ENCODE data around the gene GALNTL6.

The GALNTL6 gene

DNA sequence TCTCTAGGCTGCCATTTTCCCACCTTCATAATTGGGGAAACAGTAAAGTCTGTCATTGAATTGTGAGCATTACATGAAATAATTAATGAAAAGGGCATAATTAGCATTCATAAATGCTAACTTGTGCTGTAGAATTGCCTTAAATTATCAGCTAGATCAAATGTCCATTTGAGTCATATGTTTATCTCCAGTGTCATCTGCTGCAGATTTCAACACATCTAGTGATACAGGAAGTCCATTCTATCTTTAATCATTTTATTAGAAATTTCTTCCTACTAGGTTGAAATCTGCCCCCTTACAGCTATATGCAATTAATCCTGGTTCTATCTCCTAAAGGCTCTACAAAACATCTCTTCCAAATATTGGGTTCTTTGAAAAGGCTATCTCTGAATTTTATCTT is 1115.1 kb downstream of the GALNTL6 start:
- H3K4me3 ChIP-seq (replicated peaks; ENCODE audit: low read depth, low read length): no peak overlapping the region
- DNase-seq (ENCODE audit: extremely low read depth, low read depth): no peak
- TF ChIP-seq CTCF (IDR thresholded peaks at IDR 0.05; ENCODE audit: low read depth, low read length, missing control alignments): no peak

DNA sequence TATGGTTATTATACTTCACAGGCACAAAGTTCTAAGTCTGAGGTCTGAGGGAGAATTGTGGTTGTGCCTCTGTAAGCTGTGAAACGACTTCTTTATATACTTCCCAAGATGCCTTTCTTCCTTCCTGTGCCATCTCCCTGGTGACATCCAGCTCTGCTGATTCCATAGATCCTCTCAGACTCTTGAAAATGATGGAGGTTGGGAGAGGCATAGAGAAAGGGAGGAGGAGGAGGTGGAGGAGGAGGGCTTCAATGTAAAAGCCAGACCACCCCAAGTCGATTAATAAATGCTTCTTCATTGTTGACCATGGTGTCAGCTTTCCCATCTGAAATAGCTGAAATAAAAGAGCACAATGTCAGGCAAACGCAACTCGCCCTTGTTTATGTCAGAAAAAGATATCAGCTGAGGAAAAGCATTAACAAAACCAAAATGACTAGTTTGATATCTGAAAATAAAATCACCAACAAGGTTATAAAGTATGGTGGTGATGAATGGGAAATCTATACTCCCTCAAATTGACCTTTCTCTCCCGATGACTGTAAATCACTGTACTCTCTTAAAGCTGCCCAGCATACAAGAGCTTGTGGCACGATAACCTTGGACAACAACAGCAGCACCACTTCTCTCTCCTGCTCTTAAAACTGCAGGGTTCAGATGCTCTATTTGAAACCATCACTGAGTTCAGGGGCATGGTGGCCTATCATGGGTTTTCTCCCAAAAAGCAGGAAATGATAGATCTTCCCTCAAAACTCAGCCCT is 1125.0 kb downstream of the GALNTL6 start:
- TF ChIP-seq CTCF (IDR thresholded peaks at IDR 0.05; ENCODE audit: low read depth, low read length, missing control alignments): no peak
- no peak for DNase-seq (ENCODE audit: extremely low read depth, low read depth)
- H3K4me3 ChIP-seq (replicated peaks; ENCODE audit: low read depth, low read length): no peak overlapping the region

GRCh38 chr4:172938870-172939269 is 1125.7 kb downstream of the GALNTL6 start:
- DNase-seq (ENCODE audit: extremely low read depth, low read depth): no peak
- no peak overlapping the region for H3K4me3 ChIP-seq (replicated peaks; ENCODE audit: low read depth, low read length)
- TF ChIP-seq CTCF (IDR thresholded peaks at IDR 0.05; ENCODE audit: low read depth, low read length, missing control alignments): no peak

- DNase-seq (ENCODE audit: extremely low read depth, low read depth): no peak
- no peak overlapping the region for H3K4me3 ChIP-seq (replicated peaks; ENCODE audit: low read depth, low read length)
- no peak for TF ChIP-seq CTCF (IDR thresholded peaks at IDR 0.05; ENCODE audit: low read depth, low read length, missing control alignments)
These were observed 1129.6 kb downstream of the GALNTL6 start for GRCh38 chr4:172942840-172943239.

GRCh38 chr4:172945611-172946010 is 1132.4 kb downstream of the GALNTL6 start:
- H3K4me3 ChIP-seq (replicated peaks; ENCODE audit: low read depth, low read length): no peak overlapping the region
- TF ChIP-seq CTCF (IDR thresholded peaks at IDR 0.05; ENCODE audit: low read depth, low read length, missing control alignments): no peak
- DNase-seq (ENCODE audit: extremely low read depth, low read depth): no peak

- no peak overlapping the region for H3K4me3 ChIP-seq (replicated peaks; ENCODE audit: low read depth, low read length)
- TF ChIP-seq CTCF (IDR thresholded peaks at IDR 0.05; ENCODE audit: low read depth, low read length, missing control alignments): no peak
- DNase-seq (ENCODE audit: extremely low read depth, low read depth): no peak
These were observed 1133.3 kb downstream of the GALNTL6 start for GRCh38 chr4:172946503-172946902.

DNA sequence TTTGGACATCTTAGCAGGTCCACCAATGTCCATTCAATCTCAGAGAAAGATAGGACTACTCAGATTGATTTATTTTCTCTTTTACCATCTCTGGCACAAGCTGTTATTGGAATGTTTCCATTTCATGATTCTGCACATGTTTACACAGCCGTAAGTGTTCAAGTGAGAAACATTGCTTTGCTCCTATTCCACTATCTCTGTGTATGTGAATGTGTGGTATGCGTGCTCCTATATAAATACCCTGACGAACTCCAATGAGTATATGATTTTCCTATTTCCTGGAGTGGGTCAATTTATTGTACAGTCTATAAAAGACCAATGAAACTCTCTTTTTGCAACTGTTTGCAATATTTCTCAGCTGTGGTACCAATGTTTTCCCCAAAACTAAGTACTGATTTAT is 1134.4 kb downstream of the GALNTL6 start:
- DNase-seq (ENCODE audit: extremely low read depth, low read depth): no peak
- no peak overlapping the region for H3K4me3 ChIP-seq (replicated peaks; ENCODE audit: low read depth, low read length)
- no peak for TF ChIP-seq CTCF (IDR thresholded peaks at IDR 0.05; ENCODE audit: low read depth, low read length, missing control alignments)
